NCI-H69 (cell line): Measurements from ENCODE around the gene RUNX3.

Source experiments
- DNase-seq: peaks from one replicate; lab custom pipeline; 2025; lab: John Stamatoyannopoulos, UW

RUNX3 gene

GRCh38 chr1:24946861-24947658 lies 17.0 kb upstream of the RUNX3 start:
- no peak for DNase-seq

DNA sequence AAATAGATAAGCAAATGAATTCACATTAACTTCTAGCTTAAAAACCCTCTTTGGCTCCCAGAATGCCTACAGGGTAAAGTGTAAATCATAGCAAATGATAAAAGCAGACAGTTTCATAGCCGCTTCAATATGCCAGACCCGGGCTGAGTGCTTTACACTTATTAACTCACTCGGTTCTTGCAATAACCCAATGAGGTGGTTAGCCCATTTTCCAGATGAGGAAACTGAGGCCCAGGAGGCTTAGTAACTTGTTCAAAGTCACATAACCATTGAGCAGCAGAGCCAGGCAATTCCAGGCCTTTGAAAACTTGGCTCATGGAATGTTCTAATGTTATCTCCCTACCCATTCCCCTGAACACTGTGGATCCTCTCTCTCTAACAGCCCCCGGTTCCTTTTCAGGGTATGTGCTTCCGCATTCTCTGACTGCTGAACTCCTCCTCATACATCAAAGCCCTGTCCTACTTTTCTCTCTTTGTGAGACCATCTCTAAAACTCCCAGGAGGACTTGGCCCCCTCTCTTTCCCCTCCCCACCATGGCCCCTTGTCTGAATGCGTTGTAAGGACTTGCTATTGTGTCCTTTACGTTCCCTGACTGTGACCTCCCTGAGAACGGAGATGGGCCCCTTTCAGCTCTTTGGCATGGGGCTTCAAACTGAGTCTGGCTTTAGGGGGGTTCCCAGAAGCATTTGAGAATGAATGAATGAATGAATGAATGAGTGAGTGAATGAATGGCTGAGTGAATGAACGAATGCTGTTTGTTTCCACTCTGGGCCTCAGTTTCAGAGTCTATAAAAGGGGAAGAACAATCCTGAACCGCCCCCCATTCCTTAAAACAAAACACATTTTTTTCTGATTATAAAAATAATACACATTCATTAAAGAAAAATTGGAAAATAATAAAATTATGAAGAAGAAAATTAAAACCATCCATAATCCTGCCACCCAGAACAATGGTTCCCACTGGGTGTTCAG lies 15.6 kb upstream of the RUNX3 start:
- DNase-seq = no peak

DNA sequence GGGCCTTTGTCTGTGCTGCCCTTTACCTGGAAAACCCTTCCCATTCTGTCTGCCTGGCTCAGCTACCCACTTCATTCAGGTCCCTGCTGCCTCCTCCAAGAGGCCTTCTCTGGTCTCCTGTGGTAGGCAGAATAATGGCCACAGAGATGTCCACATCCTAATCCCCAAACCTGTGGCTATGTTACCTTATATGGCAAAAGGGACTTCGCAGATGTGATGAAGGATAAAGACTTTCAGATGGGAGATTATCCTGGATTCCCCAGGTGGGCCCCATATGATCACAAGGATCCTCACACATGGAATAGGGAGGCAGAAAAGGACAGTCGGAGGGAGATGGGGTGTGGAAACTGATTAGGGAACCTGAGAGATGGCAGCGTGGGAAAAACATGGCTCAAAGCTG lies 14.2 kb upstream of the RUNX3 start:
- no peak for DNase-seq

GRCh38 chr1:24942789-24943188 lies 12.7 kb upstream of the RUNX3 start:
- DNase-seq = no peak

DNA sequence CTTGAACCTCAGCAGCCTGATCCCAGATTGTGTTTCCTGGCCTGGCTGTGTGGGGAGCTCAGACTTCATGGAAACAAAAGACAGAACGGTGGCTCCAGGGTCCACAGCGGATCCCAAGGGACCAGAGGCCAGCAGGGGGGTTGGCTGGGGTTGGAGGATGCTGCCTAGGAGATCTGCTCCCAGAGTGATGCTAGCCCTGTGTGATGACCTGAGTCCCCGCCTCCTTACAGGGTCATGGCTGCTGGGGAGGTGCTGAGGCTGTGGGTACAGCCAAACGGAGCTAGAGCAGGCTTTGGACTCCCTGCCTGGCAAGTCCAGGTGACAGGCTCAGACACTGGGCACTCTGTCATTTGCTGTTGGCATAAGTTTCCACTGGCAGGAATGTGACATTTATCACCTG lies 11.5 kb upstream of the RUNX3 start:
- no peak for DNase-seq

DNA sequence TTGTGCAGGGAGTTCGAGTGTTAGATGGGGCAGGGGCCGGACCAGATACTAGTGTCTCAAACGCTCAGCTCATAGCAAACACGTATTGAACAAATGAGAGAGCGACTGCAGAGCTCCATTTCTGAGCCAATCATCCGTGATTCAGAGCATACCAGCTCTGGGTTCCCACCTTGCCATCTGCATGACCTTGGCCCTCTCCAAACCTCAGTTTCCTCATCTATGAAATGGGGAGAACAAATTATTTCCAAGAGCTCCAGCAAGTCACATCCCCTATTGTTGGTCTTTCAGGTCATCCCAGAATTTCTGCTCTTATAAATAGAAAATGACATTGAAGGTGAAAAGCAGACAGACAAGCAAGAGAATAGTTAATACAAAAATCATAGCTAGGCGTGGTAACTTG lies 10.2 kb upstream of the RUNX3 start:
- DNase-seq = no peak

GRCh38 chr1:24939675-24940193 lies 9.7 kb upstream of the RUNX3 start:
- no peak for DNase-seq

DNA sequence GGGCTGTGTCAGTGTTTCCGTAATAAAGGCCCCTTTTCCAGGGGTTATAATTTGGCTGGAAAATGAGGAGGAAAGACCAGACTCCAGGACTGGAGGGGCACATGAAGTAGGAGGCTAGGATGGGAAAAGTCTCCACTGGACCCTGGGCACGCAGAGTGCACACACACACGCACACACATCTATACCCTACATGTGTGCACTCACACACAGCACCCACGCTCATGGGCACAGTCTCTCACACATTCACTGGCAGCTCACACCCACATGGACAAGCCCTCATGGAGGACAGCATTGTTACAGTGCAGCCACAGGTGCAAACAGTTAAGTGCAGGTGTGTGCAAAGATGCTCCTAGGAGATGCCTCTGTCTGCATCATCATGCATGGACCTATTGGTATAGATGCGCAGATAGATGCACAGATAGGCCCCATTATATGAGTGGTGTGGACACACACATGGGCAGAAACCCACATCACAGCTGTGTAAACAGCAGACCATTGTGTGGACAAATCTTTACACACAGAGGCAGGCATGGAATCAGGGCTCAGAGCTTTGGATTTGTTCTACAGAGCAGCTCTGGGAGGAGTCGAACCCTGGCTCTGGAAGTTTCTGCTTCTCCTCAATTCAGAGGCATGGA lies 9.1 kb upstream of the RUNX3 start:
- peak; percentile 34 for DNase-seq

DNA sequence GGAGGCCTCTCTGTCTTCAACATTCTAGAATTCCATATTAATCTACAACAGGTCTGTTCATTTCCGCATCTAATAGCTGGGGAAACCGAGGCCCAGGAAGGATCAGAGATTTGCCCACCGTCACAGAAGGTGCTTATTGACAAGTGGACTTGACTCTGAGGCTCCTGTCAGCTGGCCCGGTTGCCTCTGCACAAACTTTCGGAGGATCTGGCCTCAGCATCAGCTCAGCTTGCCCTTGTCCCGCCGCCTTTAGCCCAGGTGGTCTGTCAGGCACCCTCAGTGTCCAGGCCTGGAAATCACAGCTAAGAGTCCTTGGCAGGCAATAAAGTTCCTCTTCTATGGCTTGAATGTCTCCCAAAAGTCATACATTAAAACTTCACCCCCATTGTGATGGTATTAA lies 8.2 kb upstream of the RUNX3 start:
- DNase-seq = no peak

GRCh38 chr1:24936684-24937083 lies 6.6 kb upstream of the RUNX3 start:
- no peak for DNase-seq

DNA sequence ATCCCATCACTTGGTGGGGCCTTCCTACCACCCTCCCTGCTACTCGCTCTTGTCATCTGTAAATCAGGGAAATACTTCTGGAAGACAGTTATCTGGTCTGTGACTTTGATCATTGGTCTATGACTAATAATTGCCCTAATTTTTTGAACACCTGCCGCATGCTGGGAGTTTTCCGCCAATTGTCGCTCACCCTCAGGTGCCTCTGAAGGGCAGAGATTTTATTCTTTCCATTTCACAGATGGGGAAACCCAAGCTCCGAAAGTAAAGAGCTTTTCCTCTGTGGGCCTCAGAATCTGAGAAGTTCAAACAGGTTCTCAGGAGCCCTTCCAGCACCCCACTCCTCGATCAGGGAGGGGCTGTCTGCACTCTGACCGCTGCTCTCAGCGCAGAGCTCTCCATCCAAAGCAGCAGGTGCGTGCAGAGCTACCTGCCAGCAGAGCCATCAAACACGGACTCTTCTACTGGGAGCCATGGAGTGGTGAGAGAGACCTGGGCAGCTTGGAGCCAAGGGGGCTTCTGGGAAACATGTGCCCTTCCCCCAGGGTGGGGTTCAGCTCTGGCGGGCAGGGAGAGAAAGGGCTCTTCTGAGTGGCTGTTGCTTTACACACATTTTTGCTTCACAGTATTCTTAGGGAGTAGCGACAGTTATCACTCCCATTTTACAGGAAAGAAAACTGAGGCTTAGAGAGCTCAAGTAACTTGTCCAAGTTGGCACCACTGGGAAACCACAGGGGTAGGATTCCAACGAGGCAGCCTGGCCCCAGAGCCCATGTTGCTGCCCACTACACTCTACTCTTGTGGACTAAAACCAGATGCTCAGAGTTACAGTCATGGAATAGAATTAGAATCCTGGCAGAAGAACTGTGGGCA lies 5.8 kb upstream of the RUNX3 start:
- DNase-seq = no peak

DNA sequence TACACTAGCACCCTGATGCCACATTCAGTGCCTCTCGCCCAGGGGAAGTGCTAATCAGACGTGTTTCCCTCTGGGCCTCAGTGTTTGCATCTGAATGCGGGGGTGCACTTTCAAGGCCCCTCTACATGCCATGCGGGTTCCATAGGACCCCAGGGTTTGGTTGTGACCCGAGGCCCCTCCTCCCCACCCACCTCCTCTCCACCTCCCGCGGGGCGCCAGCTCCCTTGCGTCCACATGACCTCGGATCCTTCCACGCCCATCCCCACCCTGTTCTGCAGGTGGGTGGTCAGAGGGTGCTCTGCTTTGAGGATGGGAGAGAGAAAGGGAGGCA lies 5.1 kb upstream of the RUNX3 start:
- DNase-seq = no peak

- DNase-seq = no peak
Observed at GRCh38 chr1:24934310-24935195, 4.5 kb upstream of the RUNX3 start.

GRCh38 chr1:24933468-24933867 lies 3.4 kb upstream of the RUNX3 start:
- DNase-seq = no peak

DNA sequence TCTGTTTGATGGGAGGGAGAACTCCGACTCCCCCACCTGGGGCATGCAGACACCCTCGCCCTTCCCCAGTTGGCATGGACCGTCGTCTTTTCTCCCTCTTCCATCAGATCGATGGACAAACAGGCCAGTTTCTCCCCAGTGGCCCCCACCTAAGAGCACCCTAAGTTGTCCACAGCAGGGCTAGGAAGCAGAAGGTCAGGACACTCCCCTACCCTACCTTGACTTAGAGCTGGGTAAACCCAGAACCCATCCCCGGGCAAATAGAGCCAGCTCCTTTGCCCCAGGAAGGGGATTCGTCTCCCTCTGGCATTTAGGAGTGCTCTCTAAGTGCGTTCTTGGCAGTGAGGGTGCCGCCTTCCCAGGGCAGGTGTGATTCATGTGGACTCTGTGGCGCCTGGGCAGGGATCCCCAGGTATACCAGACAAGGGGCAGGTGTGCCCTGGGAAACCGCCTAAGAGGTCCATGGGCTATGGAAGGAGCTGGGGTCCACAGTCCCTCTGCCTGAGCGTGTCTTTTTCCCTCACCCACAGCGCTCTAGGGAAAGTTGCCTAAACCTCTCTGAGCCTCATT lies 2.7 kb upstream of the RUNX3 start:
- DNase-seq = no peak

DNA sequence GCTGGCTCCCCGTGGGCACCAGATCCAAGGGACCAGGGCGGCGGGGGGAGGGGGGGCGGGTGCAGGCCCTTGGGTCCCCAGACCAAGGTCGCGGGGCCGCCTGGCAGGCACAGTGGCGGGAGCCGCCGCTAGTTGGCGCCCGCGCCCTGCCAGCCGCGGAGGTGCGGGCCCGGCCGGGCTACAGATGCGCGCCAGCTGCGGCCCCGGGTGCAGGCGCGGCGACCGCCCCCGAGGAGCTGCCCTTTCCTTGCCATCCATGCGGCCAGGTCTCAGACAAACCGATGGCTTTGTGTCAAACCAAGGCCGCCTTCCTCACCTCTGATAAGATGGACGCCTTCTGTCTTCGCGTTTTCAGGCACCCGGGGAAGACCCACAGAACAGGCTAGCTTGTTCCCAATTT lies 2.2 kb upstream of the RUNX3 start:
- DNase-seq = peak; percentile 24

DNA sequence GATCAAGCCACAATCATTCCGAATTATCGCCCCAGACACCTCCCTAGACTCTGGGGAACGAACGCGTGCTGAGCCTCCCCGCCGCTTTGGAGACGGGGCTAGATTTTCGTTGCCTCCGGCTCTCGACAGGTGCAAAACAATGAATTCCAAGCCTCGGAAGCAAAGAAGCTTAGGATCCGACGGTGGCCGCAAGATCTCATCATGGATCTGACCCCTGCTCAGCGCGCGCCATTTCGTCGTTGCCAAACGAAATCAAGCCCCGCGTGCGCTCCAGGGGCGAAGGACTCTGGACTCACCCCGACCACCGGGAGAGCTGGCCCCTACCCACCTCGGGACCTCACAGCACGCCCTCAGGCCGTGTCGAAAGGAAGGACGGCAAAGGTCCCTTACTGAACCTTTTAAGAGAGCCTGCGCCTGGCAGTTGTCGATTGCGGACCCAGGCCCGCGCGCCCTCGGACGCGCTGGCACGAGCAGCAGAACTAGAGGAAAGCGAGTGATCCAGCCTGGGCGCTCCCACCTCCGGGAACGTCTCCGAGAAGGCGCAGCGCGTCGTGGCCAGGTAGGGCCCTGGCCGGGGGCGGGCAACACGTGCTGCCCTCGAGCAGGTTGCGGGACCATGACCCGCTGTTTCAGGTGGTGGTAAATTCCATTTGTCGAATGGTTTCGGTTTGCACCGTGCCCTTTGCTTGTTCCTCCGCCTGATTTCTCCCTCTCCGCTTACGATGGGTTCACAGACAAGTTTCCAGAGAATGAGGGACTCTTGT lies 1.6 kb upstream of the RUNX3 start:
- no peak for DNase-seq

DNA sequence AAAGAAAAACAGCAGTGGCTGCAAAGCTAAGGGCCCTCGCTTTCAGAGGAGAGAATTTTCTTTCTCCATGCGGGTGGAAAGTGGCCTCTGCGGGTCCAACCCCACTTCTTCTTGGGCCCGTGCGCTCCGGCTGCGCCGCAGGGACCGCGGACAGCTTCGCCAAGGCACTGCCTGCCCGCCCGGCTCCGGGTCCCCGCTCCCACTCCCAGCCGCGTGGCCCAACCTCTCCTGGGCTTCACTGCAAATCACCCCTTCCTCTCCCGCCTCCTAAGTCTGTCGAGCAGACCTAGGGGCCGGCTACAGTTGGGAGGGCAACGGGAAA lies 1.0 kb upstream of the RUNX3 start:
- no peak for DNase-seq

DNA sequence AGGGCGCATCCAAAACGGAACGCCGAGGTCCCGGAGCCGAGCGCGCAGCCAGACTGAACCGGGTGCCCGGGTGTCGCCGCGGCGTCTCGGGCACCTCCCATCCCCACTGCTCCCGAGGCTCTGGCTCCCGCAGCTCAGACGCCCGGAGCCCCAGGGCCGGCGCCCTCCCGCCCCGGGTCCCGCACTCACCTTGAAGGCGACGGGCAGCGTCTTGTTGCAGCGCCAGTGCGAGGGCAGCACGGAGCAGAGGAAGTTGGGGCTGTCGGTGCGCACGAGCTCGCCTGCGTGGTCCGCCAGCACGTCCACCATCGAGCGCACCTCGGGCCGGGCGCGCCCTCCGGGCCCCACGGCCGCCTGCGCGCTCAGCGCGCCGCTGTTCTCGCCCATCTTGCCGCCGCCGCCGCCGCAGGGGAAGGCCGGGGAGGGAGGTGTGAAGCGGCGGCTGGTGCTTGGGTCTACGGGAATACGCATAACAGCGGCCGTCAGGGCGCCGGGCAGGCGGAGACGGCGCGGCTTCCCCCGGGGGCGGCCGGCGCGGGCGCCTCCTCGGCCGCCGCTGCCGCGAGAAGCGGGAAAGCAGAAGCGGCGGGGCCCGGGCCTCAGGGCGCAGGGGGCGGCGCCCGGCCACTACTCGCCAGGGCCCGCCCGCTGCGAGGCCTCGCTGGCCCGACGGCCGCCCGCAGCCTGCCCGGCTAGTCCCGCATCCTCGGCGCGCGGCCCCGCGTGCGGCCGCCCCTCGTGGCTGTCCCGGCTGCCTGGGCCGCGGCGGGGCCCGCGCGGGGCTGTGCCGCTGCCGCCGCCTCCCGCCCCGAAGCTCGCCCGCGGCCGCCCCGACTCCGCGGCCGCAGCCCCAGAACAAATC lies 447 bp downstream of the RUNX3 start:
- peak; percentile 31 for DNase-seq
